Activated CD4-positive, alpha-beta T cell treated with anti-CD3 and anti-CD28 coated beads, Interleukin-2, amount 50 U/mL, for 1 hour (primary cell): Measurements from ENCODE around the gene ANXA4.

ENCODE experiments used
- DNase-seq: peaks from one replicate; pipeline ENCODE4 v3.0.0-alpha.2; 2020

Gene ANXA4

GRCh38 chr2:69863298-69863697 lies 121.4 kb downstream of the ANXA4 start:
- DNase-seq = no peak
